Measurements from ENCODE around the gene CPNE5.

Gene CPNE5

GRCh38 chr6:36757943-36758508 is 81.2 kb downstream of the CPNE5 start:
- DNase-seq: no peak

GRCh38 chr6:36757206-36757605 is 82.0 kb downstream of the CPNE5 start:
- no peak for DNase-seq

GRCh38 chr6:36756786-36757185 is 82.5 kb downstream of the CPNE5 start:
- no peak for DNase-seq

- DNase-seq: no peak
These were observed 83.6 kb downstream of the CPNE5 start for GRCh38 chr6:36755435-36756348.

GRCh38 chr6:36754582-36755434 is 84.4 kb downstream of the CPNE5 start:
- no peak for DNase-seq

- no peak for DNase-seq
These were observed 85.4 kb downstream of the CPNE5 start for GRCh38 chr6:36753671-36754405.

- no peak for DNase-seq
These were observed 86.2 kb downstream of the CPNE5 start for GRCh38 chr6:36752886-36753506.

- no peak for DNase-seq
These were observed 86.9 kb downstream of the CPNE5 start for GRCh38 chr6:36752187-36752885.

GRCh38 chr6:36751833-36752186 is 87.4 kb downstream of the CPNE5 start:
- no peak for DNase-seq

- no peak for DNase-seq
These were observed 88.2 kb downstream of the CPNE5 start for GRCh38 chr6:36751091-36751490.

GRCh38 chr6:36749829-36750489 is 89.3 kb downstream of the CPNE5 start:
- no peak for DNase-seq

GRCh38 chr6:36746251-36746650 is 93.0 kb downstream of the CPNE5 start:
- no peak for DNase-seq

- DNase-seq: no peak
These were observed 93.4 kb downstream of the CPNE5 start for GRCh38 chr6:36745836-36746235.

- DNase-seq: no peak
These were observed 94.0 kb downstream of the CPNE5 start for GRCh38 chr6:36745283-36745682.

- DNase-seq: no peak
These were observed 95.0 kb downstream of the CPNE5 start for GRCh38 chr6:36744304-36744673.

GRCh38 chr6:36743538-36744303 is 95.5 kb downstream of the CPNE5 start:
- no peak for DNase-seq

GRCh38 chr6:36743032-36743431 is 96.2 kb downstream of the CPNE5 start:
- no peak for DNase-seq

GRCh38 chr6:36742146-36742545 is 97.1 kb downstream of the CPNE5 start:
- no peak for DNase-seq

GRCh38 chr6:36740818-36741179 is 98.4 kb downstream of the CPNE5 start:
- no peak for DNase-seq

Measured in NCI-H2081 treated with DMSO at 0.1 percent for 48 hours (cell line).